Fibroblast of villous mesenchyme (primary cell): Measurements from ENCODE around the gene TGM5. TPM values are rescaled to one million over a fixed set of nuclear protein-coding genes. Genes with fewer than 3 reads are reported as not detected.

Experiments
- DNase-seq: peaks from one replicate; pipeline ENCODE4 v3.0.0-alpha.2; 2010; ENCODE audit warnings: low read depth
- H3K4me3 ChIP-seq: 2 replicates; pipeline ENCODE4 v1.5.1; 2011; ENCODE audit warnings: low read depth, mild to moderate bottlenecking, low read length
- CTCF ChIP-seq: IDR thresholded peaks from 2 replicates; pipeline ENCODE4 v1.5.1; 2012; ENCODE audit warnings: low read depth, mild to moderate bottlenecking, low read length; ENCODE audit not compliant: insufficient read depth
- total RNA-seq: library from RNA; depleted of rRNA; stranded (reverse); fragments of >200 nt; gene quantifications from 2 replicates; pipeline ENCODE4 v1.2.3, GENCODE V29; 2012

The TGM5 gene
- total RNA-seq, 1 donor, result not detected

- no peak overlapping the region for H3K4me3 ChIP-seq
- peak; percentile 4 for DNase-seq
- peak; percentile 42 for TF ChIP-seq CTCF
Measured at GRCh38 chr15:43268111-43269105, 1.7 kb upstream of the TGM5 start.

GRCh38 chr15:43267439-43267838 lies 711 bp upstream of the TGM5 start:
- no peak for TF ChIP-seq CTCF
- H3K4me3 ChIP-seq, result no peak overlapping the region
- no peak for DNase-seq

GRCh38 chr15:43266386-43266785 lies 342 bp downstream of the TGM5 start:
- no peak overlapping the region for H3K4me3 ChIP-seq
- no peak for TF ChIP-seq CTCF
- no peak for DNase-seq

GRCh38 chr15:43260011-43260615 lies 6.6 kb downstream of the TGM5 start:
- no peak for DNase-seq
- H3K4me3 ChIP-seq, result no peak overlapping the region
- TF ChIP-seq CTCF, result no peak

GRCh38 chr15:43258781-43259180 lies 7.9 kb downstream of the TGM5 start:
- no peak for TF ChIP-seq CTCF

GRCh38 chr15:43256341-43256740 lies 10.4 kb downstream of the TGM5 start:
- no peak for TF ChIP-seq CTCF

More at GRCh38 chr15:43258781-43259180, 7.9 kb downstream of the TGM5 start:
- DNase-seq, result no peak
- H3K4me3 ChIP-seq, result no peak overlapping the region

More at GRCh38 chr15:43256341-43256740, 10.4 kb downstream of the TGM5 start:
- DNase-seq, result no peak
- H3K4me3 ChIP-seq, result no peak overlapping the region
